ENCODE measurements around the gene PTPRK. TPM values are rescaled to one million over a fixed set of nuclear protein-coding genes. Genes with fewer than 3 reads are reported as not detected.

PTPRK gene
- total RNA-seq, 4 donors from 2014 or later, result 40.1 to 82.0 (median 57.6) TPM

GRCh38 chr6:128057946-128058345, 462.5 kb downstream of the PTPRK start:
- no peaks in the 10 kb centered on the region for H3K27me3 ChIP-seq
- no peaks in the 10 kb centered on the region for H3K9me3 ChIP-seq
- H3K36me3 ChIP-seq, result peaks cover 6% of the 10 kb centered on the region
- H3K4me1 ChIP-seq, result no peaks in the 10 kb centered on the region
- no peak for TF ChIP-seq POLR2AphosphoS5 (IDR thresholded peaks at IDR 0.05)
- no peak for TF ChIP-seq EP300 (IDR thresholded peaks at IDR 0.05)
- no peak overlapping the region for H3K27ac ChIP-seq
- no peak for DNase-seq (ENCODE audit: low spot score in 2 of 2)
- no peak overlapping the region for H3K4me3 ChIP-seq

- no peak overlapping the region for H3K27ac ChIP-seq
- 96% methylated on average over 3 of the region's 3 CpGs for WGBS
These were observed 462.9 kb downstream of the PTPRK start for GRCh38 chr6:128057541-128057940.

GRCh38 chr6:128053109-128053508, 467.3 kb downstream of the PTPRK start:
- Histone ChIP-seq H3K27me3 (no peaks in the 10 kb centered on the region), H3K36me3 (peaks cover 6% of the 10 kb centered on the region), H3K4me3 (no peak overlapping the region), H3K4me1 (no peaks in the 10 kb centered on the region), H3K27ac (no peak overlapping the region), H3K9me3 (no peaks in the 10 kb centered on the region)
- no peak for DNase-seq (ENCODE audit: low spot score in 2 of 2)
- TF ChIP-seq POLR2A (IDR thresholded peaks at IDR 0.05) (no peak), CTCF (IDR thresholded peaks at IDR 0.05) (no peak), POLR2AphosphoS5 (IDR thresholded peaks at IDR 0.05) (no peak)
- 98% methylated on average over 5 of the region's 5 CpGs for whole genome bisulfite sequencing

More at GRCh38 chr6:128057541-128057940, 462.9 kb downstream of the PTPRK start:
- Histone ChIP-seq H3K9me3 (no peaks in the 10 kb centered on the region), H3K4me1 (no peaks in the 10 kb centered on the region), H3K36me3 (peaks cover 6% of the 10 kb centered on the region), H3K4me3 (no peak overlapping the region), H3K27me3 (no peaks in the 10 kb centered on the region)
- TF ChIP-seq CTCF (IDR thresholded peaks at IDR 0.05), result no peak
- TF ChIP-seq EP300 (IDR thresholded peaks at IDR 0.05), result no peak
- TF ChIP-seq POLR2A (IDR thresholded peaks at IDR 0.05), result no peak
- no peak for TF ChIP-seq POLR2AphosphoS5 (IDR thresholded peaks at IDR 0.05)
- DNase-seq (ENCODE audit: low spot score in 2 of 2), result no peak

GRCh38 chr6:128047989-128048388, 472.4 kb downstream of the PTPRK start:
- Histone ChIP-seq H3K4me1 (no peaks in the 10 kb centered on the region), H3K36me3 (no peaks in the 10 kb centered on the region), H3K4me3 (no peak overlapping the region), H3K9me3 (no peaks in the 10 kb centered on the region), H3K27ac (no peak overlapping the region), H3K27me3 (no peaks in the 10 kb centered on the region)
- DNase-seq (ENCODE audit: low spot score in 2 of 2), result no peak
- TF ChIP-seq POLR2AphosphoS5 (IDR thresholded peaks at IDR 0.05) (no peak), POLR2A (IDR thresholded peaks at IDR 0.05) (no peak), CTCF (IDR thresholded peaks at IDR 0.05) (no peak), EP300 (IDR thresholded peaks at IDR 0.05) (no peak)
- WGBS, result 87% methylated on average over 3 of the region's 3 CpGs

- H3K4me1 ChIP-seq, result no peaks in the 10 kb centered on the region
- no peaks in the 10 kb centered on the region for H3K36me3 ChIP-seq
- H3K27me3 ChIP-seq, result no peaks in the 10 kb centered on the region
- H3K4me3 ChIP-seq, result no peak overlapping the region
- H3K9me3 ChIP-seq, result no peaks in the 10 kb centered on the region
- 78% methylated on average over 1 of the region's 1 CpG for WGBS
- no peak for DNase-seq (ENCODE audit: low spot score in 2 of 2)
- no peak overlapping the region for H3K27ac ChIP-seq
- TF ChIP-seq CTCF (IDR thresholded peaks at IDR 0.05) (no peak), EP300 (IDR thresholded peaks at IDR 0.05) (no peak), POLR2AphosphoS5 (IDR thresholded peaks at IDR 0.05) (no peak), POLR2A (IDR thresholded peaks at IDR 0.05) (no peak)
These were observed 474.4 kb downstream of the PTPRK start for GRCh38 chr6:128046033-128046432.

- Histone ChIP-seq H3K27me3 (no peaks in the 10 kb centered on the region), H3K4me1 (no peaks in the 10 kb centered on the region), H3K4me3 (no peak overlapping the region), H3K27ac (no peak overlapping the region), H3K9me3 (no peaks in the 10 kb centered on the region), H3K36me3 (no peaks in the 10 kb centered on the region)
- no peak for TF ChIP-seq CTCF (IDR thresholded peaks at IDR 0.05)
- no peak for TF ChIP-seq EP300 (IDR thresholded peaks at IDR 0.05)
- no peak for TF ChIP-seq POLR2A (IDR thresholded peaks at IDR 0.05)
- TF ChIP-seq POLR2AphosphoS5 (IDR thresholded peaks at IDR 0.05), result no peak
- no peak for DNase-seq (ENCODE audit: low spot score in 2 of 2)
- 76% methylated on average over 2 of the region's 2 CpGs for WGBS
These were observed 480.9 kb downstream of the PTPRK start for GRCh38 chr6:128039543-128039942.

All from suprapubic skin (tissue), 4 donors.